Glomerular visceral epithelial cell (primary cell): Measurements from ENCODE around the gene NSD2.
"Not testable (repeated sequence)": the region's sequence is repeated elsewhere in the genome, so short reads cannot be mapped to it uniquely, and the experiment has no call there.

ENCODE experiments used
- DNase-seq: peaks from one replicate; pipeline ENCODE4 v3.0.0-alpha.2; 2016; ENCODE audit errors: extremely low spot score

The NSD2 gene

DNA sequence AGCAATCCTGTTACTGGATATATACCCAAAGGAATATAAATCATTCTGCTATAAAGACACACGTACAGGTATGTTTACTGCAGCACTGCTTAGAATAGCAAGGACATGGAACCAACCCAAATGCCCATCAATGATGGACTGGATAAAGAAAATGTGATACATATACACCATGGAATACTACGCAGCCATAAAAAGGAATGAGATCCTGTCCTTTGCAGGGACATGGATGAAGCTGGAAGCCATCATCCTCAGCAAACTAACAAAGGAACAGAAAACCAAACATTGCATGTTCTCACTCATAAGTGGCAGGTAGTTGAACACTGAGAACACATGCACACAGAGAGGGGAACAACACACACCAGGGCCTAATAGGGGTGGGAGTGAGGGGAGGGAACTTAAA, 132.2 kb downstream of the NSD2 start:
- DNase-seq = not testable (repeated sequence)

DNA sequence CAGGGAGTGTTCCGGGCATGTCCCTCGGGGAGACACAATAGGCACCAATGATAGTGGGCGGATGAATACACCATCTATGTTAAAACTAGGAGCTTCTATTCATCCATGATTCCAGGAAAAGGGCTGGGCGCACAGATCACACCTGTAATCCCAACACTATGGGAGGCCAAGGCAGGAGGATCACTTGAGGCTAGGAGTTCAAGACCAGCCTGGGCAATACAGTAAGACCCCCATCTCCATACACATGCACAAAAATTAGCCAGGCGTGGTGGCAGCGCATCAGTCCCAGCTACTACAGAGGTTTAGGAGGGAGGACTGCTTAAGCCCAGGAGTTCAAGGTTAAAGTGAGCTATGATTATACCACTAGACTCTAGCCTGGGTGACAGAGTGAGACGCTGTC, 135.2 kb downstream of the NSD2 start:
- no peak for DNase-seq

DNA sequence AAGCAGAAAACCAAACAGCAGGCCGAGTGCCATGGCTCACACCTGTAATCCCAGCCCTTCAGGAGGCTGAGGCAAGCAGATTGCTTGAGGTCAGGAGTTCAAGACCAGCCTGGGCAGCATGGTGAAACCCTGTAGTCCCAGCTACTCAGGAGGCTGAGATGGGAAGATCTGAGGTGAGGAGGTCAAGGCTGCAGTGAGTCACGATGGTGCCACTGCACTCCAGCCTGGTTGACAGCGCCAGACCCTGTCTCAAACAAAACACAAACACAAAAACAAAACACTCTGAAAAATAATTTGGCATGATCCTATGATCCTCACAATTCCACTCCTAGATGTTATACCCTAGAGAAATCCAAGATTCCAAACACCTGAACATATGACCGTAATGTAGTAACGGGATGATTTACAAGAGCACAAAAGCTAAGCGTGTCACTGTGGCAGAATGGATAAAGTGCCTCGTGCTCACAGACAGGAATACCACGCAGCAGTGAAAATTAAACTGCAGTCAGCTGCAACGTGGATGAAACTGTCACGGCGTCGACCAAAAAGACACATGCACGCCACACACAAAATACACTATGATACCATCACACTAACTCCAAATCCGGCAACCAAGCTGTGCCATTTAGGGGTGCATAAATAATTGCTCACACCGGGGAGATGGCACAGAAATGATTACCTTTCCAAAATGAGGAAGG, 135.9 kb downstream of the NSD2 start:
- DNase-seq = no peak

DNA sequence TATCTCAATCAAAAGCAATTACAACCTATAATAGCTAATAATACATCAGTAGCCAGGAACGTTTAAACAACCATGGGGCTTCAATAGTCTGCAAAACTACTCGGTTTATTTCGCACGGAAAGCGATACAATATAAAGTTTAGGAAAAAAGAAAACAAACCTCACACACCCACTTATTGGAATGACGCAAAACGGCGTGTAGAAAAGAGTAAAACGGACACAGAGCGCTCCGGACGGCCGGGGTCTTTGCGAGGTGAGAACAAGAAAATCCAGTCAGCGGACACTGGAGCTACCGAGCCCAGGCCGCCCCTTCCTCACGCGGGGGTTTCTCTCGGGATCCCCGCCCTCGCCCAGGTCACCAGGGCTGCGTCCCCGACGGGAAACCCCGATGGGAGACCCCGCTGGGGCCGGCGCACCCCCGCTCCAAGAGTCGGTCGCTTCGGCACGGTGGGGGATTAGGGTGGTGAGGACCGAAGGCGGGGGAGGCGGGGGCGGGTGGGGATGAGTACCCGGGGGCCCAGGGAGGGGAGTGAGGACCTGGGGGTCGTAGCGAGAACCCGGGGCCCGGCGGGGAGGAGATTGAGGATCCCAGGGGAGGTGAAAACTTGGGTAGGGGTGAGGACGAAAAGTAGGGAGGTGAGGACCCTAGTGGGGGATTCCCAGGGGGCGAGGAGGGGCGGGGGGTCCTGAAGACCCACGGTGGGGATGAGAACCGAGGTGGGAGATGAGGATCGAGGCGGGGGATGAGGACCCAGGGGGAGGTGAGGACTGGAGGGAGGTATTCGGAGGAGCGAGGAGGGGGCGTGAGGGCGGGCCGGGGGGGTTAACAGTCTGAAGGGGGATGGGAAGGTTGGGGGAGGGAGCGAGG, 136.8 kb downstream of the NSD2 start:
- DNase-seq = no peak

DNA sequence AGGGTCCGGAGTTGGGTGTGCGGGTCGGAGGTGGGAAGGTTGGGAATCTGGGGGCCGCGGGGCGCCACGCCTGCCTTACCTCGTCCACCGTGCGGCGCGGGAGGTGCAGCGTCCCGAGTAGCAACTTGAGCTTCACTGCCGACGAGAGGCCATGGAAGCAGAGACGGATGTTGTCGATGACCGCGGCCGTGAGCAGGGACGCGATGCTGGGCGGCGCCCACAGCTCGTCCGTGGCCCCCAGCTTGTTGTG, 137.4 kb downstream of the NSD2 start:
- DNase-seq = no peak

DNA sequence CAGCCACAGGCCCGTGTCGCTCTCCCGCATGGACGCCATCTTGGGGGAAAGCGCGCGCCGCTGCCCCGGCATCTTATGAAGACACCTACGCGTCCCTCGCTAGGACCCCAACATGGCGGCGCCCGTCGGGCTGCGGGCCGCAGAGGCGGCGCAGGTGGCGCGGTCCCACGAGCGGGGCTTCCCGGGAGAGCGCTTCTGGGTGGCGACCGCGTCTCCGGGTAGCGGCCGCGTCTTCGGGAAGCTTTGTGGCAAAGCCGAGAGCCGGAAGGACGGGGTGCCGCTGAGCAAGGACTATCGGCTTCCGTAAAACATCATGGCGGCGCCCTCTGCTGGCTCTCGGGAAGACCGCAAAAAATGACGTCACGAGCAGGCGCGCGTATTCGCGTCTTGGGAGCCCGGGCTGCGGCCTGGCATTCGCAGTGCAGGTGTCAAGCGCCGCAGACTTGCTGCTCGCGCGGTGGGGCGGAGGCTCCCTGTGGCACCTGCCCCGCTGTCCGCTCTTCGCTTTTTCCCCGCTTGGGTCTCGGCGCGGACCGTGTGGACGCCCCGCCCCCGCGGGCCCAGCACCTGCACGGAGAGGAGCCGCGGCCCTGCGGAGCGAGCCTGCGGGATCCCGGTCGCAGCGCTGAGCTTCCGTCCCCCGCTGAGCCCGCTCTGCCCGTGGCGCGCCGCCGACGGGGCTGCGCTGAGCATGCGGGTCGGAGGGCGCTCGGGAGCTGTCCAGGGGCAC, 137.9 kb downstream of the NSD2 start, which contains the start of gene NELFA:
TSS of gene NELFA (minus strand) at position 54 of the 730 bp plus-strand sequence. CDS start at position 39, 15 bp downstream.
- DNase-seq = peak; percentile 94

DNA sequence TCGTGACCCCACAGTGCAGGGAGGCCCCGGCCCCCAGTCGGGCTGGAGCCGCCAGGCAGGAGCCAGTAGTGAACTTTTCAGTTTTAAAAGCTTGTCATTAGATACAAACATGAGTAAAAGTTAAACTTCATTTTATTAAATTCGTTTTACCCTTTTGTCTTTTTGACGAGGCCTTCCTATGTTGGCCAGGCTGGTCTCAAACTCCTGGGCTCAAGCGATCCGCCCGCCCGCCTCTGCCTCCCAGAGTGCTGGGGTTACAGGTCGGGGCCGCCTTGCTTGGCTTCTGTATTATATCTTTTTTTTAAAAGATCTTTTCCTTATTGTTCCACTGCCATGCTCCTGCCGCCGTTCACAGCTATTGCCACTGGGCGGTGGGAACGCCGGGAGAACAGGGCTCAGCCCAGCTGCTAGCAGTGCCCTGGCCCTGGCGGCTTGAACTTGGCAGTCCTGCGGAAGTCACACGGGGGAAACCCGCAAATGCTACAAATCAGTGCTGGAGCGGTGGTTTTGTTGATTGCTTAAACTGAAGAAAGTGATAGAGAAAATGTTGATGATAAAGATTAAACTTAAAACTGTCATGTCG, 138.5 kb downstream of the NSD2 start:
- peak; percentile 75 for DNase-seq

DNA sequence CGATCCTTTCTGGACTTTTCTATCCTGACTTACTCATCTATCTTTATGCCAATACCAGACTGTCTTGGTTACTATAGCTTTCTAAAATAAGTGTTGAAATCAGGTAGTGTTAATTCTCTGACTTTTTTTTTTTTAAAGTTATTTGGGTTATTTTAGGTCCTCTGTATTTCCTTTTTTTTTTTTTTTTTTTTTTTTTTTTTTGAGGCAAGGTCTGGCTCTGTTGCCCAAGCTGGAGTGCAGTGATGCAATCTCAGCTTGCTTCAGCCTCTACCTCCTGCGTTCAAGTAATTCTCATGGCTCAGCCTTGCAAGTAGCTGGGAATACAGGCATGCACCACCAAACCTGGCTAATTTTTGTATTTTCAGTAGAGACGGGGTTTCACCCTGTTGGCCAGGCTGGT, 140.4 kb downstream of the NSD2 start:
- DNase-seq = no peak

DNA sequence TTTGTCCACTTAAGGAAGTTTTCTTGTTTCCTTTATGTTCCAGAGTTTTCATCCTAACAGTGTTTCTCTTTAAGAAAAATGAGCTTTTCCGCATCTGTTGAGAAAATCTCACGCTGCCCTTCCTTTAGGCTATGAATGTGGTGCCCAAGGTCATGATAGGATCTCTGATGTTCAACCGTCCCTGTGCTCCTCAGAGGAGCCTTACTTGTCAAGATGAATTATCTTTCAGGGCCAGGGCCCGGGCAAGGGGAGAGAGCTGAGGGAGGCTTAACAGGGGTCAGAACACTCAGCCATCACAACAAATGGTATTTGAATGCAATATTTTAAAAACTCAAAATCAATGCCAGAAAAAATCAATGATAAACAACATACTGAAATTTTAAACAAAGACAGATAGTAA, 143.8 kb downstream of the NSD2 start:
- no peak for DNase-seq

DNA sequence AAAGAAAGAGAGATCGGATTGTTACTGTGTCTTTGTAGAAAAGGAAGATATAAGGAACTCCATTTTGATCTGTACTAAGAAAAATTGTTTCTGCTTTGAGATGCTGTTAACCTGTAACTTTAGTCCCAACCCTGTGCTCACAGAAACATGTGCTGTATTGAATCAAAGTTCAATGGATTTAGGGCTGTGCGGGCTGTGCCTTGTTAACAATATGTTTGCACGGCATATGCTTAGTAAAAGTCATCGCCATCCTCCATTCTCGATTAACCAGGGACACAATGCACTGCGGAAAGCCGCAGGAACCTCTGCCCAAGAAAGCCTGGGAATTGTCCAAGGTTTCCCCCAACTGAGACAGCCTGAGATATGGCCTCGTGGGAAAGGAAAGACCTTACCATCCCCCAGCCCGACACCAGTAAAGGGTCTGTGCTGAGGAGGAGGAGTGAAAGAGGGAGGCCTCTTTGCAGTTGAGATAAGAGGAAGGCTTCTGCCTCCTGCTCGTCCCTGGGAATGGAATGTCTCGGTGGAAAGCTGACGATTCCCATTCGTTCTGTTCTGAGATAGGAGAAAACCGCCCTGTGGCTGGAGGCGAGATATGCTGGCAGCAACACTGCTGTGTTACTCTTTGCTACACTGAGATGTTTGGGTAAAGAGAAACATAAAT, 150.3 kb downstream of the NSD2 start:
- not testable (repeated sequence) for DNase-seq

DNA sequence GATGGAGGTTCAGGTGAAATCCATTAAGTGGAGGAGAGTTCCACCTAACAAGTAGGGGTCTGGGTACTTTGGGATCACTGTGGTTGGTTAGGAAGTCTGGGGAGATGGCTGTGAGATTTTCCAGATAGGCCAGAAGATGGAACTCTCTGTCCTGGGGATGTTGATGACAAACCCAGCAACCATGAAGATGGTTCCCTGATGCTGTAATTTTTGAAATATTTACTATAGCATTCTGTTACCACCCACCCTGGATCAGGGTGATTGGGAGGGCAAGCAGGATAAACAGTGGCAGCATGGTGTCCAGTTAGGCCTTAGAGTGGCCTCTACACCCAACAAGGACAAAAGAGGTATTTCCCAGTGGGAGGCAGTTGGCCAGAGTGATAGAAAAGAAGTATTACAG, 153.5 kb downstream of the NSD2 start:
- DNase-seq = no peak

DNA sequence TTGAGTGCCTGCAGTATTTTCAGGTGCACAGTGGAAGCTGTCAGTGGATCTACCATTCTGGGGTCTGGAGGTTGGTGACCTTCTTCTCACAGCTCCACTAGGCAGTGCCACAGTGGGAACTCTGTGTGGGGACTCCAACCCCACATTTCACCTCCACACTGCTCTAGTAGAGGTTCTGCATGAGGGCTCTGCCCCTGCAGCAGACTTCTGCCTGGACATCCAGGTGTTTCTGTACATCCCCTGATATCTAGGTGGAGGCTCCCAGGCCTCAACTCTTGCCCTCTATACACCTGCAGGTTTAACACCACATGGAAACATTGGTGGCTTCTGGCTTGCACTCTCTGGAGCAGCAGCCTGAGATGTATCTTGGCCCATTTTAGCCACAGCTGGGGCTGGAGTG, 154.6 kb downstream of the NSD2 start:
- no peak for DNase-seq

DNA sequence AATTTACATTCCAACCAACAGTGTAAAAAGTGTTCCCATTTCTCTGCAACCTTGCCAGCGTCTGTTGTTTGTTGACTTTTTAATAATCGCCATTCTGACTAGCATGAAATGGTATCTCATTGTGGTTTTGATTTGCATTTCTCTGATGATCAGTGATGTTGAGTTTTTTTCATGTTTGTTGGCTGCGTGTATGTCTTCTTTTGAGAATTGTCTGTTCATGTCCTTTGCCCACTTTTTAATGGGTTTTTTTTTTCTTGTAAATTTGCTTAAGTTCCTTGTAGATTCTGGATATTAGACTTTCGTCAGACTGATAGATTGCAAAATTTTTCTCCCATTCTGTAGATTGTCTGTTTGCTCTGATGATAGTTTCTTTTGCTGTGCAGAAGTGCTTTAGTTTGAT, 155.9 kb downstream of the NSD2 start:
- DNase-seq = not testable (repeated sequence)

DNA sequence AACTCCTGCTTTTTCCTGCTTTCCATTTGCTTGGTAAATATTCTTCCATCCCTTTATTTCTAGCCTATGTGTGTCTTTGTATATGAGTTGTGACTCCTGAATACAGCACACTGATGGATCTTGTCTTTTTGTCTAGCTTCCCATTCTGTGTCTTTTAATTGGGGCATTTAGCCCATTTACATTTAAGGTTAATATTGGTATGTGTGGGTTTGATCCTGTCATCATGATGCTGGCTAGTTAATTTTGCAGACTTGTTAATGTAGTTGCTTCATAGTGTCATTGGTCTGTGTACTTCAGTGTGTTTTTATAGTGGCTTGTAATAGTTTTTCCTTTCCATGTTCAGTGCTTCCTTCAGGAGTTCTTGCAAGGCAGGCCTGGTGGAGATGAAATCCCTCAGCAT, 160.0 kb downstream of the NSD2 start:
- not testable (repeated sequence) for DNase-seq
